K562 (cell line): ENCODE data around the gene HMOX2. TPM values are rescaled to one million over a fixed set of nuclear protein-coding genes. Genes with fewer than 3 reads are reported as not detected.
A peak's percentile ranks its signal among the peaks of the same experiment; 100 is the strongest.

Experiments
- ARNT ChIP-seq, 2 experiments: fragments of 450-650 bp; IDR thresholded peaks; 2 replicates each; pipeline ENCODE4 v1.6.1; 2016; ENCODE audit warnings: mild to moderate bottlenecking in 1 of 2
- BMI1 ChIP-seq: fragments of 150-350 bp; IDR thresholded peaks from 2 replicates; pipeline ENCODE4 v1.6.1; 2014; ENCODE audit warnings: low read length
- E2F5 ChIP-seq: sonication (generic); formaldehyde crosslinking; IDR thresholded peaks from 2 replicates; pipeline ENCODE4 v1.8.0; 2022; ENCODE audit warnings: mild to moderate bottlenecking, missing genetic modification reagents
- ESRRA ChIP-seq: fragments of 450-650 bp; IDR thresholded peaks from 2 replicates; pipeline ENCODE4 v1.6.1; 2014; ENCODE audit warnings: low read depth, mild to moderate bottlenecking, moderate library complexity, borderline replicate concordance
- GTF2E2 ChIP-seq: fragments of 200-800 bp; sonication (Bioruptor generic); IDR thresholded peaks from 2 replicates; pipeline ENCODE4 v1.6.1; 2016; ENCODE audit warnings: missing genetic modification characterization, missing compliant biosample characterization
- IRF9 ChIP-seq: fragments of 450-650 bp; IDR thresholded peaks from 2 replicates; pipeline ENCODE4 v1.6.1; 2016; ENCODE audit warnings: missing biosample characterization, missing genetic modification characterization
- MEF2D ChIP-seq: conservative IDR thresholded peaks from 2 replicates; pipeline ENCODE4 v1.6.1; 2016; ENCODE audit warnings: low read depth, missing genetic modification characterization, missing compliant biosample characterization
- MIER1 ChIP-seq: fragments of 450-650 bp; IDR thresholded peaks from 2 replicates; pipeline ENCODE4 v1.6.1; 2016; ENCODE audit warnings: antibody characterized with exemption, mild to moderate bottlenecking, low read depth
- NFE2 ChIP-seq: IDR thresholded peaks from 2 replicates; pipeline ENCODE4 v1.6.1; 2014; ENCODE audit warnings: antibody characterized with exemption, low read depth
- NR3C1 ChIP-seq: sonication (generic); formaldehyde crosslinking; IDR thresholded peaks from 2 replicates; pipeline ENCODE4 v1.8.1; 2022; ENCODE audit warnings: missing genetic modification reagents
- PRMT5 ChIP-seq: sonication (generic); formaldehyde crosslinking; IDR thresholded peaks from 2 replicates; pipeline ENCODE4 v1.5.0; 2020; ENCODE audit warnings: missing genetic modification reagents
- RAD21 ChIP-seq, 2 experiments: fragments of 250-450 bp in 1 of 2; fragments of 450-650 bp in 1 of 2; sonication (Bioruptor Pico) in 1 of 2; formaldehyde crosslinking in 1 of 2; IDR thresholded peaks in 1 of 2; conservative IDR thresholded peaks in 1 of 2; 2 replicates each; pipeline versions ENCODE4 v1.4.0 to v1.8.0; 2020 to 2022; ENCODE audit warnings: mild to moderate bottlenecking in 2 of 2, moderate library complexity in 1 of 2
- SAFB2 ChIP-seq: fragments of 200-400 bp; formaldehyde crosslinking; IDR thresholded peaks from 2 replicates; pipeline ENCODE4 v1.6.1; 2018; ENCODE audit warnings: borderline replicate concordance, low read length, low read depth, moderate library complexity; ENCODE audit not compliant: severe bottlenecking
- SMC3 ChIP-seq: conservative IDR thresholded peaks from 2 replicates; pipeline ENCODE4 v1.6.1; 2011; ENCODE audit warnings: low read depth, low read length, improper control_type of control experiment; ENCODE audit not compliant: insufficient read depth
- XRCC3 ChIP-seq: fragments of 450-650 bp; IDR thresholded peaks from 2 replicates; pipeline ENCODE4 v1.6.1; 2017; ENCODE audit warnings: mild to moderate bottlenecking, moderate library complexity
- ZBTB26 ChIP-seq: fragments of 450-650 bp; formaldehyde crosslinking; IDR thresholded peaks from 2 replicates; pipeline ENCODE4 v1.4.0; 2022; ENCODE audit warnings: missing genetic modification characterization
- ZBTB33 ChIP-seq: sonication (generic); formaldehyde crosslinking; IDR thresholded peaks from 2 replicates; pipeline ENCODE4 v1.8.1; 2023; ENCODE audit warnings: mild to moderate bottlenecking, missing genetic modification reagents
- ZBTB7A ChIP-seq: IDR thresholded peaks from 2 replicates; pipeline ENCODE4 v1.6.1; 2011; ENCODE audit warnings: low read depth, mild to moderate bottlenecking, low read length, moderate library complexity, borderline replicate concordance; ENCODE audit not compliant: control insufficient read depth
- ZKSCAN3 ChIP-seq: fragments of 250-450 bp; sonication (Bioruptor Pico); IDR thresholded peaks from 2 replicates; pipeline ENCODE4 v1.4.0; 2020
- ZNF224 ChIP-seq: sonication (generic); formaldehyde crosslinking; IDR thresholded peaks from 2 replicates; pipeline ENCODE4 v1.8.0; 2022; ENCODE audit warnings: mild to moderate bottlenecking, missing genetic modification reagents
- ZNF408 ChIP-seq: fragments of 250-450 bp; sonication (Bioruptor Pico); IDR thresholded peaks from 2 replicates; pipeline ENCODE4 v1.4.0; 2020; ENCODE audit warnings: low read depth, mild to moderate bottlenecking, moderate library complexity
- ZNF79 ChIP-seq: fragments of 250-450 bp; sonication (Bioruptor Pico); IDR thresholded peaks from 2 replicates; pipeline ENCODE4 v1.4.0; 2020; ENCODE audit warnings: low read depth, mild to moderate bottlenecking, moderate library complexity
- polyA plus RNA-seq, 8 experiments: library from polyadenylated mRNA; depleted of rRNA in 4 of 8; stranded (reverse) in 5 of 8; unstranded in 3 of 8; fragments of >200 nt; fragmentation: Nextera tagmentation in 2 of 8; fragmentation: Illumina TruSeq in 1 of 8; extraction: Ambion mirVana in 2 of 8; extraction: Trizol in 1 of 8; gene quantifications; 2 replicates each; pipeline versions ENCODE4 v1.2.1 to v1.2.3, GENCODE V29; 2011 to 2014; ENCODE audit warnings: inconsistent platforms in 1 of 8, missing spikeins in 1 of 8
- total RNA-seq, 7 experiments: library from RNA; depleted of rRNA in 6 of 7; stranded (reverse); fragments of >200 nt in 6 of 7; fragmentation: Illumina TruSeq in 2 of 7; extraction: Trizol in 2 of 7; gene quantifications; 2 replicates each; pipeline versions ENCODE4 v1.2.1 to v1.2.3, GENCODE V29; 2011 to 2021; ENCODE audit warnings: low replicate concordance in 1 of 7
- TF ChIP-seq, protein P1 (sequence below): fragments of 250-450 bp; sonication (Bioruptor Pico); IDR thresholded peaks from 2 replicates; pipeline ENCODE4 v1.8.0; 2022; ENCODE audit warnings: inconsistent platforms, mild to moderate bottlenecking, moderate library complexity, borderline replicate concordance

Gene HMOX2
- total and polyA plus RNA-seq, 9 of the 15 experiments (the other 6 are each of a cell fraction or from before 2014, with no cell fraction given), result 26.8 to 87.4 (median 57.4) TPM

GRCh38 chr16:4506450-4506849, 30.3 kb downstream of the HMOX2 start (continued):
- TF ChIP-seq ZBTB33, result no peak
- no peak for TF ChIP-seq ZKSCAN3
- TF ChIP-seq ZBTB26 (CRISPR knock-in tag), result no peak
- TF ChIP-seq GTF2E2 (tag), result no peak
- TF ChIP-seq MIER1, result no peak
- no peak for TF ChIP-seq NR3C1 (CRISPR knock-in tag)
- no peak for TF ChIP-seq ESRRA
- TF ChIP-seq RAD21 (CRISPR knock-in tag; conservative IDR thresholded peaks at IDR 0.05 in 1 of 2, IDR thresholded peaks at IDR 0.05 in 1 of 2), result peak; percentile 65 to 82
- no peak for TF ChIP-seq MEF2D
- TF ChIP-seq E2F5 (CRISPR knock-in tag), result no peak
- TF ChIP-seq ZNF408 (CRISPR knock-in tag), result no peak
- TF ChIP-seq PRMT5 (CRISPR knock-in tag), result no peak
- TF ChIP-seq ZNF79 (CRISPR knock-in tag), result no peak
- TF ChIP-seq BMI1, result no peak
- no peak for TF ChIP-seq IRF9 (tag)
- TF ChIP-seq SMC3, result peak; percentile 71
- TF ChIP-seq NFE2, result no peak
- no peak for TF ChIP-seq ZBTB7A
- no peak for TF ChIP-seq ARNT (IDR thresholded peaks at IDR 0.05)
- no peak for TF ChIP-seq ZNF224
- TF ChIP-seq XRCC3, result no peak
- TF ChIP-seq, protein P1, sequence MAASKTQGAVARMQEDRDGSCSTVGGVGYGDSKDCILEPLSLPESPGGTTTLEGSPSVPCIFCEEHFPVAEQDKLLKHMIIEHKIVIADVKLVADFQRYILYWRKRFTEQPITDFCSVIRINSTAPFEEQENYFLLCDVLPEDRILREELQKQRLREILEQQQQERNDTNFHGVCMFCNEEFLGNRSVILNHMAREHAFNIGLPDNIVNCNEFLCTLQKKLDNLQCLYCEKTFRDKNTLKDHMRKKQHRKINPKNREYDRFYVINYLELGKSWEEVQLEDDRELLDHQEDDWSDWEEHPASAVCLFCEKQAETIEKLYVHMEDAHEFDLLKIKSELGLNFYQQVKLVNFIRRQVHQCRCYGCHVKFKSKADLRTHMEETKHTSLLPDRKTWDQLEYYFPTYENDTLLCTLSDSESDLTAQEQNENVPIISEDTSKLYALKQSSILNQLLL (CRISPR knock-in tag), result no peak
- TF ChIP-seq SAFB2, result no peak
